HG02798 (cell line): Measurements from ENCODE around the gene SCAMP1.
A peak's percentile ranks its signal among the peaks of the same experiment; 100 is the strongest.
"Not testable (repeated sequence)": the region's sequence is repeated elsewhere in the genome, so short reads cannot be mapped to it uniquely, and the experiment has no call there.

Experiments used
- ATAC-seq: cut with Tn5 transposase; IDR thresholded peaks from one replicate; pipeline ENCODE4 v1.9.1; 2021; ENCODE audit warnings: mild to moderate bottlenecking; ENCODE audit not compliant: unreplicated experiment, poor library complexity

Gene SCAMP1

GRCh38 chr5:78419396-78419795, 59.0 kb downstream of the SCAMP1 start:
- ATAC-seq: no peak

DNA sequence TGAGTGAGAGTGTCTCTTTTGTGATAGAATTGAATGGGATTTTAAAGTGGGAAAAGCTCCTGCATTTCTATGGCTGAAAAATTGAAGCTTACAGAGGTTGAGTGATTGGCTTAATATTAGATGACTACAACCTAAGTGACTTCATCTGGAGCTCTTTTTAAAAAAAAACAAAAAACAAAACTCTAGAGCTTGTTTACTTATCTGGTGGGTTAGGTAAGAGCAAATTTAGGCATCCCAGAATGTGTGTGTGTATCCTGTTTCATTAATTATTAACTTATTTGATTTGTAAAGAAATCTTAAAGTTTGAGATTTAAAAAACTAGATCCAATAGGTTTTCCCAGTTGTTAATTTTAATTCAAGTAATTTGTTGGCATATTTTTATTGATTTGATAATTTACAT, 60.1 kb downstream of the SCAMP1 start:
- ATAC-seq: no peak

- no peak for ATAC-seq
Measured at GRCh38 chr5:78424665-78425064, 64.2 kb downstream of the SCAMP1 start.

GRCh38 chr5:78429332-78429980, 69.0 kb downstream of the SCAMP1 start:
- ATAC-seq: no peak

- no peak for ATAC-seq
Measured at GRCh38 chr5:78430866-78431265, 70.4 kb downstream of the SCAMP1 start.

DNA sequence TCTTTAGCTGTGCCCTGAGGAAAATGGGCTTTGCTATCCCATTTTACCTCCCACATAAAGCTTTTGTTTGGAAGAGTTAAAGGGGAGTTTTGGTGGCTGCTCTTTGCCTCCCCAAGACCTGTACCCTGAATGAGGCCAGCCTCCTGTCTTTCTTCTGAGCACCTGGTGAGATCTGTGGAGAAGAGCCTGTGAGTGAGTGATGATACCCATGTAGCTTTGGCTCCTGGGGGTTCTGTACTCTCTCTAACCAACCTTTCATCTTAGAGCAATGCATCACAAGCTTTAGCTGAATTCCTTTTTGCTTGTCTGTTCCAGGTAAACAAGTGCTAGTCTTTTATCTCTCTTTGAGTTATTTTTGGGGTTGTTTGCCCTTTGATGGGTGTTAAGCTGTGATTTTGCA, 73.6 kb downstream of the SCAMP1 start:
- no peak for ATAC-seq

- no peak for ATAC-seq
Measured at GRCh38 chr5:78447775-78448424, 87.5 kb downstream of the SCAMP1 start.

GRCh38 chr5:78449103-78449502, 88.7 kb downstream of the SCAMP1 start:
- no peak for ATAC-seq

- not testable (repeated sequence) for ATAC-seq
Measured at GRCh38 chr5:78457507-78457906, 97.1 kb downstream of the SCAMP1 start.

- ATAC-seq: no peak
Measured at GRCh38 chr5:78458843-78459242, 98.4 kb downstream of the SCAMP1 start.

DNA sequence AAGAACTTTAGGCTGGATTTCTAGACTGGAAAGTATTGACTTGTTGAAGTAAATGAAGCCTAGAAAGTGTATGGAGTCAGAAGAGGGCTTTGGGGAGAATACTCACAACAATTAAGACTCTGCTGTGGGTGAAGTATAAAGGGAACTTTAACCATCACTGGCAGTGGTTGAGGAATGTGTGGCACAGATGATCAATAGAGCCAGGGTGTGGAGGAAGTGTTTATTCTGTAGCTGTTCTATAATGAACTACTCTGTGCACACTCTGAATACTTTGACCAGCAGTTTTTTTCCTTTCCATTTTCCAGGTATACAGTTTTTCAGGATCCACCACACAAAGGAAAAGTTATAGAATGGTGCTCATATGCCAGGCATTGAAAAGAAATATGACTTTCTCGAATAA, 106.7 kb downstream of the SCAMP1 start:
- no peak for ATAC-seq

GRCh38 chr5:78467752-78468357, 107.4 kb downstream of the SCAMP1 start:
- ATAC-seq: no peak

DNA sequence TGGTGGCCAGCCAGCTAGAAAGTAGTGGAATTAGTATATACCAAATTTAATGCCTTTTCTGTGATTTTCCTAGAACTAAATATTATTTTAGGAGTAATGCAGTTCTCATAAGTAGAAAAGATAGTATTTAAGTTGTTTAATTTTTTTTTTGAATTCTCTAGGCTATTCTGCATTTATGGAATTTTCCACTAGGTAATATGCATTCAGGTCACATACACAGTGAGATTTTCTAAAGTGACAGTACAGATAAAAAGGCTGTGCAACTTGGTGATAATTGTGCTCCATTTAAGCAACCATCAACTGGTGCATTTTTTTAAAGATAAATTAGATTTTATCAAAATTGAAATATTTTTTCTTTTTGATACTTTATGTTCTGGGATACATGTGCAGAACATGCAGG, 111.5 kb downstream of the SCAMP1 start:
- ATAC-seq: no peak

- ATAC-seq: no peak
Measured at GRCh38 chr5:78472469-78473106, 112.2 kb downstream of the SCAMP1 start.

DNA sequence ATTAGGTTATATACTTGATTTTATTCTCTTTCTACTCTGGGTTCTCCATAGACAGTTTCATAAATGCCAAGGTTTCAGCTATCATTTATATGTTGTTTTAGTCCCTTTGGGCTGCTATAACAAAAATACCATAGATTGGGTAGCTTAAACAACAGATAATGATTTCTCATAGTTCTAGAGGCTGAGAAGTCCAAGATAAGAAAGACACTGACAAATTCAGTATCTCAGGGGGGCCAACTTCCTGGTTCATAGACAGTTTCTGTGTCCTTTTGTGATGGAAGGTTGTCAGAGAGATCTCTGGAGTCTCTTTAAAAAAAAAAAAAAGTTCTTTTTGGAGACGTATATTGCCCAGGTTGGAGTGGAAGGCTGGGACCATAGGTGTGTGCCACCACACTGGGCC, 113.3 kb downstream of the SCAMP1 start:
- no peak for ATAC-seq

- ATAC-seq: no peak
Measured at GRCh38 chr5:78475370-78475769, 115.0 kb downstream of the SCAMP1 start.

GRCh38 chr5:78476795-78477194, 116.4 kb downstream of the SCAMP1 start:
- no peak for ATAC-seq

DNA sequence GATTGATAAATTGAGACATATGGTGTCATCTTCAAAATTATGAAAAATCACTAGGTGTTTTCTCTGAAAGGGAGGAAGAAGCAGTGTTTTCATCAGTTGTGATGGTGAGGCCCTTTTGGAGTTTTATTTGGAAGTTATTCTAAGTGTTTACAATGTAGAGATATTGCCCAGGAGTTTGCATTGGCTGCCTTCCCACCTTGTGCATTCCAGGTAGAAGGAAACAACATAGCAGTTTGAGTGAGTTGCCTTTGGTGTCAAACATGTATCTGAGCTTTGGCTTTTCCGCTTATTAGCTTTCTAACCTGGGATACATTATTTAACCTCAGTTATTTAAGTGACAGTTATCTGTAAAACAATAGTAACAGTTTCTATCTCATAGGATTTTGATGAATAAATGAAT, 122.5 kb downstream of the SCAMP1 start:
- ATAC-seq: no peak

DNA sequence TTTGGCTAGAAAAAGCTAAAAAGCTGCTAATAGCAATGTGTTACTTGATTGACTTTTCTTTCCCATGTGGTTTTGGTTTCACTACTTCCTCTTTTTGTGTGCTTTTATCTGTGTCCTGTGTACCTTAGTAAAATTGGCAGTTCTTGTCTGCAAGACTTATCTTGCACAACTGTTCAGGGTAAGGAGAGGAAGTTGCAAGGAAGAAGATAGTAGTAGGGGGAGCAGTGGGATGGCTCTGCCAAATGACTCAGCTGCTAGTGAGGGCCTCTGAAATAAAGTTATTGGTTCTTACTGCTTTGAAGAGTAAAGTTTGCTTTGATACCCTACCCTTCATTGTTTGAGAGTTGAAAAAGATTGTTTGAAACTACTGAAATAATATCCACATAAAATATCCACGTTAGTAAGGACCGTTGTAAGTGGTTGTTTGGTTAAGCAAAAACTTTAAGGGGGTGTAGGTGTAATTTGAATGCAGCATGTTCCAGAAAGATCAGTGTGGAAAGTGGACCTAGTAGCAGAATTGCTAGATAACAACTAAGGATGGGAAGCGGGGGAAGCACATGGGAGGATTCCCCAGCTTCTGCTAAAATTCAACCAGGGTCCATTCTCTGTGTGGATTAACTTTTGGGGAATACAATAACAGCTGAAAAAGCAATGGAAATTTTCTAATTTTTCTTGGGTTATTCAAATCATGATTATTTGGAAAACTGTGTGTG, 123.5 kb downstream of the SCAMP1 start:
- ATAC-seq: peak; percentile 72

DNA sequence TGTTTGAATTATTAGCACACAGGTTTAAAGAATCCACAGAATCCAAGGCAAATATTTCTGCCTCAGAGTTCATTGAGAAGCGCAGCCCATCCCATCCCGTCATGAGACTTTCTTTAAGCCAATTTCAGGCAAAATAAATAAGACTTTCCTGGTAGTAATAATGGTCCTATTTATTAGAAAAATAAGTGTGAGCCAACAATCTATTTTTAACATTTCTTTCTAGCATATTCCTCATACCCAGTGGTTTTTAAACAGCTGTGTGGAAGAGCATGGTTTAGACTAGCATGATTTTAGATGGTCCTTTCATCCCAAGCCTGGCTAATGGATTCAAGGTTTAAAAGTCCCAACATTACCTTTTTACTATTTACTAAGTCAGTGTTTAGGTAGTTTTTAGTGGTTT, 125.8 kb downstream of the SCAMP1 start:
- no peak for ATAC-seq

- no peak for ATAC-seq
Measured at GRCh38 chr5:78487846-78488245, 127.4 kb downstream of the SCAMP1 start.
